ENCODE measurements around the gene CTDSP1.

- TF ChIP-seq MYC (IDR thresholded peaks at IDR 0.05; ENCODE audit: borderline replicate concordance, low read length) (no peak), CTCF (IDR thresholded peaks at IDR 0.05) (no peak), EP300 (IDR thresholded peaks at IDR 0.05) (no peak), TFCP2L1 (CRISPR knock-in tag; IDR thresholded peaks at IDR 0.05) (no peak), PBX3 (IDR thresholded peaks at IDR 0.05) (no peak), POLR2A (IDR thresholded peaks at IDR 0.05; ENCODE audit: low read length) (no peak), RAD21 (conservative IDR thresholded peaks at IDR 0.05 in 1 of 2, IDR thresholded peaks at IDR 0.05 in 1 of 2) (no peak), CEBPB (IDR thresholded peaks at IDR 0.05) (no peak)
Observed at GRCh38 chr2:218368621-218369153, 31.0 kb upstream of the CTDSP1 start.
